GM19238 (cell line): ENCODE data around the gene FBLN2.
"Not testable (repeated sequence)": the region's sequence is repeated elsewhere in the genome, so short reads cannot be mapped to it uniquely, and the experiment has no call there.

ENCODE experiments used
- DNase-seq: peaks from one replicate; pipeline ENCODE4 v3.0.0; 2011; ENCODE audit warnings: low spot score; ENCODE audit not compliant: insufficient read length

Gene FBLN2

DNA sequence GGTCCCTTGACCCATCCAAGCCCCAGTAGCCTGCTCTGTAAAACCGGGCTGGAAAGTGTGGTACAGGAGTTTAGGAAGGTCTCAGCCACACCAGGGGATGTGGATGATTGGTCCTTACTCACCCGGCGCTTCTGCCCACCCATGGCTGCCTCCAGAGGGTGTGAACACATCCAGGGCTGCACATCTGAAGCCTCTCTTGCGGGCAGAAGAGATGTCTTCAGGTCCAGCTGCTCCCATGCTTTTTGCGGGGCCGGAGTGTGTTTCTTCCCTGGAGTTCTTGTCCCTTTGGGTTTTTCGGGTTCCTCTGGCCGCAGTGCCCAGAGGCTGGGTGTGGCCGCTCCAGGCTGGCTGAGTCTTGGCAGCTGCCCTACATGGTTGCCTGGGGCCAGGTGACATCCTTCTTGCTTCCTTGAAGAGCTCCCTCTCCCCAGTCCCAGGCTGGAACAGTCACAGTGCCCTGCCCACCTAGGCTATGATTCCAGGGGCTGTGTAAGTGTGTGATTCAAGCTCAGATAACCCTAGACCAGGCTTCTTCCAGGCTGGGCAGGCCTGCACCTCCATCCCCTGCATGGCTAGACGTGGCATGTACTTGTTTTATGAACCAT is 34.9 kb upstream of the FBLN2 start:
- no peak for DNase-seq

DNA sequence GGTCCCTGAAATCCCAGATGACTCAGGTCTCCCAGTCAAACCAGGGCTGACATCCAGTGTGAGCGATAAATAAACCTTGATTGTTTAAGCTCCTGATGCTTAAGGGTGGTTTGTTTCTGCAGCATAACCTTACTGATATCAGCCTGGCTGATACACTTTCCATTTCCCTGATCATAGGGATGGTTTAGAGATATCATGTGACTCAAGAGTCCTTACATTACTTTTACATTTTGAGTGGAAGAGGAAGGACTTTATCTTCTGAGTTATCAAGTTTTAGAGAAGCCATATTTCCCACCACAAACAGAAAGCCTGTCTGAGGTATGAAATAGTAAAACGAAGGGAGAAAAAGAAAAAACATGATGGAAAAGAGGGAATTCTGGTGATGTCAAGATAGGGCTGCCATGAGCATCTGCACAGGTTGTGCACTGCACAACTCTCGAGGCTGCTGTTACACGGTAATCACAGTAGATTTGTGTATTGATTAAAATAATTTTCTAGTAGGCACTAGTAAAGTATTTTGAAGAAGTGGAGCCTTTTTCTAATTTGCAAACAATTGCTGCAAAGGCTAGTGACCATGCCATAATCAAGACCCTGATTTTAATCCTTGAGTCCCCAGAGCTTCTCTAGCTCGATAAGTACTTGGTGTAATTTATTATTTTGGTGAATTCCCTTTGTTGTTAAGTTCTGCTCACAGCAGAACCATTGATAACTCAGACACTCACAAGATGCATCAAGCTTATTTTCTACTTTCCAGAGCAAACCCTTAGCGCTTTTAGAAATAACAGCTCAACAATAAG is 34.1 kb upstream of the FBLN2 start:
- no peak for DNase-seq

DNA sequence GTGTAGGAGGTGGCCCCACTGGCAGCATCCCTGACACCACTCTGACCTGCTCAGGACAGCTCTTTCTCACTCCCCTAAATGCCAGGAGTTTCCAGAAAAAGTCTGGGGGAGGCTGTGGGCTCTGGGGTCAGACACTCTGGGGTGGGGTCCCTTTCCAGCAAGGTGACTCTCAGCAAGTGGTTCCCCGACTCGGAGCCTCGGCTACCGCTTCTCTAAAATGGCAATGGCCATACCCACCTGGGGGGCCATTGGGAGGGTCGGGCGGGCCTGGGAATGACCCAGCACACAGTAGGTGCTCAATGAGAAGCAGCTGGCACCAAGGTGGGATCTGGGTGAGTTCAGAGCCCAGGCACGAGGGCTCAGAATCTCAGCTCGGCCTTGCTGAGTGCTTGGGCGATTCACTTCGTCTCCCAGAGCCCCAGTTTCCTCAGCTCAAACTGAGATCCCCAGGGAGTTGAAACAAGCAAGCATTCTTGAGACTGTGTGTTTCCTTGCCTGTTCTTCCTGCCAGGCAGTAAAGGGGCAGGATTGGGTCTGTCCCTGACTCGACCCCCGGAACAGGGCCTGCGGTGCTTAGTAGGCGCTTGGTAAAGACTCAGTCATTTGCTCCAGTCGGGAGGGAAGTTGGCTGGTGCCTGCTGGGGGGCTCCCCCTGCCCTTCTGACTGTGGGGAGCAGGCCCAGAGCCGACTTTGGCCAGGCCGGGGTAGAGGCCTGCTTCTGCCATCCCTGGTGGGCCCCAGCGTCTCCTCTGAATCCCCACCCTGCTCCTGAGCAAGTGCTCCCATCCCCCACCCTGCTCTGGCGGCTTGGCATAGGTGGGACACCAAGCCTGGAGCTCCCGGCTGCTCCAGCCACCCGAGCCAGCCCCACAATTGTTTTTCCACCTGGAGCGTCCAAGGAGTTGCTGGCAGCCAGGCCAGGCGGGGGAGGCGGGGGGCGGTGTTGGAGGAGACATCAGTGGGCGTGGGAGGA is 32.9 kb upstream of the FBLN2 start:
- no peak for DNase-seq

DNA sequence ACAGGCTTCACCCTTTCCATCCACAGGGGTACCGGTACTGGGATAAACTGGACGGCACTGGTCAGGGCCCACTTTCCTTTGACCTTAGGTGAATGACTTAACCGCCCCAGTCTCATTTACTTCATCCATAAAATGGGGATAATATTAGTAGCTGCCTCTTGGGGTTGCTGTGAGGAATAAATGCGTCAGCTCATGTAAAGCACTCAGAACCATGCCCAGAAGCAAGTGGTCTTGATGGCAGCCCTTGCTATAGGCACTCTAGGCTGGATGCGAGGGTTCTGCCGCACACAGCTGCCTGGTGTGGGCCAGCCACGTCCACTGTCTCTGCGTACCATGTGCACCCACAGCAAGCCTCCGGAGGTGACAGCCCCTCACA is 32.2 kb upstream of the FBLN2 start:
- no peak for DNase-seq

DNA sequence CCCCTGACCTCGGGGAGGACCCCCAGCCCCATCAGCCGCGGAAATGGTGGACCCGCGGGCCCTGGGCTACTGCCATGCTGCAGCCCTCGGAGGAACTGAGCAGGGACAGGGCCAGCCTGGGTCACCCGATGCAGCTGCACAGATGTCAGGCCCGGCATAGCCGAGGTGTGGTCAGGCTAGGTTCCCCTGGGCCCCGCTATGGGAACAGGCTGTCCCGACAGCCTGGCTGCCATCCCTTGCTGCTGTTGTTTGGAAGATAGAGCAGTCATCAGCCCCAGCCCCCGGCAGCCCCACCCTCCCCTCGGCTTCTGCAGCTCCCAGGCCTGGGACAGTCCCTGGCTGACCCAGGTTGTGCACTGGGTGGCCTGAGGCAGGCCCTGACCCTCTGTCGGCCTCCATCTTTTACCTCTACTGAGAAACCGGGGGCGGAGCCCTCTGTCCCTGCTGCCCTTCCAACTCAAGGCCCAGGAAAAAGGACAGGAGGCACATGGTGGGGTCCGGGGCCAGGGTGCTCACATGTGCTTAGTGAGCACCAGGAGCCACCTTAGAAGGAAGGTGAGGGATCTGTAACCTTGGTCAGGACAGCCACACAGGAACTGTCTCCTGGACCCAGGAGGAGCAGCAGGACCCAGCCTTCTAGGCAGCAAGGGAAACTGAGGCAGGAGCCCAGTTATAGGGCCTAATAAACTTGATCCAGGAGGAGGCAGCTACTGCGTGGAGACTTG is 31.5 kb upstream of the FBLN2 start:
- no peak for DNase-seq

DNA sequence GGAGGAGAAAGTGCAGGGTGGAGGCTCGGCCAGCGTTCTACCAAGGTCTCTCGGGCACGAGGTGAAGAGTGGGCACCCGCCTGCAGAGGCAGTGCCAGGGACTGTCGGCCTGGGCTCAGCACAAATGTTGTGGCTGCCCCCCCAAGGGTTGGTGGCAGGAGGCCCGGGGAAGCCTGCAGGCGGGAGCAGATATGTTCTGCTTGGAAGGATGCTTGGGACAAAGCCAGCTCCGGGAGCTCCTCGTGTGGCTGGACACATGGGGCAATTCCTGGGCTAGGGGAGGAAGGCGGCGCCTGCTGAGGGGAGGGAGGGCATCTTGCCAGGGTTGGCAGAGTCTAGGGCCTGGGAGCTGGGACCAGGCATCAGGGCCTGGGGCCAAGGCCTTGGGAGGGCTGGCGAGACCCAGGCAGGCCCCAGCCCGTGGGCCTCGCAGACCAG is 30.4 kb upstream of the FBLN2 start:
- DNase-seq = no peak

DNA sequence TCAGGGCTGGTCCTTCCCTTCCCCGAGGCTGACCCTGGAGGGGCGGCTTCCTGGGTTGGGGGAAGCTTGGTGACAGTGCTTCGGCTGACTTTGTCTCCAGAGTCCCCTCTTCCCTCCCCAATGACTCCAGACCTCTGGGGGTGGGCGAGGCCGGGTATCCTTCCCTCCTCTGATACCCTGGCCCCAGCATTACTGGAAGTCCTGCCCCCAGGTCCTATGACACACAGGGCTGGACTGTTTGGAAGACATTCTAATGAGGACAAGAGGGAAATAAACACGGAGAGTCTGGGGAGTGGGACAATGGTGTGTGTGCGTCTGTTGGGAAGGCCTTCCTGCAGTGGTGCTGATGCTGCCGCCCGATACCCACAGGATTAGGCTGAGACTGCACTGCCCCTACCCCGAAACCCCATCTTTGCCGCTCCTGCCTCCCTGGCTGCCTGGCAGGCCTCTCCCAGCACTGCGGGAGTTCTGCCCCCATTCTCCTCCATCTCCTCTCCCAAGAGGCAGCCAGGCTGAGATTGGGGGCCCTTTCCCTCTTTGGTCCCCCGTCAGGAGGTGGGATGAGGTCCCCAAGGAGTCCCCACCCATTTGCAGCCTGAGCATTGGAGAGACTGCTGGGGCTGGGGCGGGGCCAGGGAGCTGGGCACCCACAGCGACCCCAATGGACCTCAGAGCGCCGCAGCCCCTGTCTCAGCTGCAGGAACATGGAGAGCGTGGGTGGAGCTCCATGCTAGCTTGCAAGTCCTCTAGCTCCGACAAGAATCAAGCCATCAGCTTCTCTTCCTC is 29.7 kb upstream of the FBLN2 start:
- DNase-seq = no peak

DNA sequence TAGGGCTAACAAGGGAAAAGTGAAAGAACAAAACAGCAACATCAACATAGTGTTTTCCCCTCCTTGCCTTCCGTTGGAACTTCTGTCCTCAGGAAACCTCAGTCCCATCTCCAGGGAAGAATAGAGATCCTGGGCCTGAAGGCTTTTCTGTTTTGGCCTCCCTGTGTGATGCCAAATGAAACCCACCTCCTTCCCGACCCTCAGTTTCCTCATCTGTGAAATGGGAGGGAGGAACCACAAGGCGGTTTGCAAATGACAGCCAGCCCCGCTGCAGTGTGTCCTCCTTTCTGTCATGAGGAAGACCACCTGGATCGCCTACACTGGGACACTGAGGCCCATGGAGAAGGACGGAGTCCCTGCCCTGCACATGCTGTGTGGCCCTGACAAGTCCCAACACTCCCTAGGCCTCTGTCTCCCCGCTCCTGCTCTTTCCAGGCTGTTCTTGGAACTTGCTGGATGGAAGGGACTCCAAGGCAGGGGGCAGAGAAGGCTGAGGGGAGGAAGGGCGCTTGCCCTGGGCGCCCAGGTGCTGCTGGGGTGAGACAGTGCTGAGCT is 28.5 kb upstream of the FBLN2 start:
- DNase-seq = no peak

DNA sequence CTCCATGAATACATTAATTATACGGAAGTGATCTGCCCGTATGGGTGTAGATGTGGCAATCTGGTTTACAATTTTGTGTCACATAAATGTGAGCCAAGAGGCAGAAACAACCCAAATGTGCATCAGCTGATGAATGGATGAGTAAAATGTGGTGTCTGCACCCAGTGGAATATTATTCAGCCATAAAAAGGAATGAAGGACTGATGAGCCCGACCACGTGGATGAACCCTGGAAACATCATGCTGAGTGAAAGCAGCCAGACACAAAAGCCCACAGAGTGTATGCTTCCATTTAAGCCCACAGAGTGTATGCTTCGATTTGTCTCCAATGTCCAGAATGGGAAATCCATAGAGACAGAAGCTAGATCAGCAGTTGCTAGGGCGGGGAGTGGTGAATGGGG is 27.6 kb upstream of the FBLN2 start:
- DNase-seq = no peak

DNA sequence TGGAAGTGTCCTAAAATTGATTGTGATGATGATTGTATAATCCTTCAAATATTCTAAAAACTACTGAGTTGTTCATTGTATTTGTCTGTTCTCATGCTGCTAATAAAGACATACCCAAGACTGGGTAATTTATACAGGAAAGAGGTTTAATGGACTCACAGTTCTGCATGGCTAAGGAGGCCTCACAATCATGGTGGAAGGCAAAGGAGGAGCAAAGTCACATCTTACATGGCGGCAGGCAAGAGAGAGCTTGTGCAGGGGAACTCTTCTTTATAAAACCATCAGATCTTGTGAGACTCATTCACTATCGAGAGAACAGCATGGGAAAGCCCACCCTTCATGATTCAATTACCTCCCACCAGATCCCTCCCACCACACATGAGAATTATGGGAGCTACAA is 27.2 kb upstream of the FBLN2 start:
- DNase-seq = not testable (repeated sequence)

DNA sequence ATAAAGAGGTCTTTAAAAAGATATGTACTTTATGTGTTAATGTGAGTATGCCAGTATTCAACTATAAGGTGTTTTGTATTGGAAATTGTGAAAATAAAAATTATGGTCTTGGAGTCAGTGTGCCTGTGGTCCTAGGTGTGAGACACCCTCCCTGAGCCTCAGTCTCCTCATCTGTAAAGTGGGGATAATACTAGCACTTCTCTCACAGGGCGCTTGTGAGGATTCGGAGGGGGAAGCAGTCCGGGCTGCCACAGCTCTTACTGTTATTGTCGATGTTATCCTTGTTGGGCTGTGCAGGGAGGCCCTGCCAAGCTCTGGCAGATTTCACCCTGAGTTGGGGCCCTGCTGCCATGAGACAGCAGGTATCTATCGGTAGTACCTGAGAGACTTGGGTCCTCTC is 26.7 kb upstream of the FBLN2 start:
- DNase-seq = no peak

DNA sequence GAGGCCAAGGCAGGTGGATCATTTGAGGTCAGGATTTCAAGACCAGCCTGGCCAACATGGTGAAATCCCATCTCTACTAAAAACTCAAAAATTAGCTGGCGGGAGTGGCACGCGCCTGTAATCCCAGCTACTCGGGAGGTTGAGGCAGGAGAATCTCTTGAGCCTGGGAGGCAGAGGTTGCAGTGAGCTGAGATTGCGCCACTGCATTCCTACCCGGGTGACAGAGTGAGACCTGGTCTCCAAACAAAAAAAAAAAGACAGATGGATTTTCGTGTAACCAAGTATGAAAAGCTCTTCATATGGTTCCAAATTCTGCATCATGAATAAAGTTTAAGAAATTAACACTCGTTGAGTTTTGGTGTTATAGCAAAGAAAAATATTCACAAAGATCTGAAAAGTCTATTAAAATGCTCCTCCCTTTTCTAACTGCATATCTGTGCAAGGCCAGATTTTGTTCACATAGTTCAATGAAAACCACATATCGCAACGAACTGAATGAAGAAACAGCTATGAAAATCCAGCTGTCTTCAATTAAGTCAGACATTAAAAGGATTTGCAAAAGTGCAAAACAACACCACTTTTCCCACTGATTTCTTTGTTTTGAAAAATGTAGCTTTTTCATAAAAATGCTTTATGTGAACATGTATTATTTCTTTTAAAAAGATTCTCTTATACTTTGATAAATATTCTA is 23.8 kb upstream of the FBLN2 start:
- no peak for DNase-seq

DNA sequence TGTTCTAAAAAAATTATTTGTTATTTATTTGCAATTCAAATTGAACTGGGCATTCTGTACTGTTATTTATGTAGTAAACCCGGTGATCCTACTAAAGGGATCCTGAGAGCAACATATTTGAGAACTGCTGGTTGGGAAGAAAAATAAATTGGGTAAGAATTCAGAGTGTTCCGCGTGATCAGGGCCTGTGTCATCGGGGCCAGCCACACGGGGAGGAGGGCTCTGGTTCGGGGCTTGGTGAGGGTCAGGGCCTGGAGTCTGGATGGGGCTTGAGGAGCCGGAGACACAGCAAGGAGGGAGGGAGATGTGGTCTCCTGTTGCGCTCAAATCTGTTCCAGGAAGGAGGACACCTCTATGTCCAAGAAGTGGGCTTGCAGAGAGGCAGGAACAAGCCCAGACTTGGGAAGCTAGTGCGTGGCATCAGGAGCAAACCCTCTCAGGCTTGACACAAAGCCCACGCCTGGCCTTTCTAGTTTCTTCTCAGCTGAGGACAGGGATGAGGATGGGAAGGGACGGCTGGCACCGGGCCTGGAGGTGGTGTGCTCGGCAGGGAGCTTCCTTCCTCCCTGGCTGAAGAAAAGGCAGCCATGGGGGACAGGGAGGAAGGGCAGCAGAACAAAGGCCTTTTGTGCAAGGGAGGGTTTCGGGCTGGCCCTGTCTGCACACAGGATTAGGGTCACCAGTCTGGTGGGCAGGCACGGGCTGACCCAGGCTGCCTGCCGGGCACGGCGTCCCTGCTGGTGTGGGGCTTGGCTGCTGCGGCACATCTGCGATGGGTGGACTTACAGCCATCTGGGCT is 22.9 kb upstream of the FBLN2 start:
- no peak for DNase-seq

DNA sequence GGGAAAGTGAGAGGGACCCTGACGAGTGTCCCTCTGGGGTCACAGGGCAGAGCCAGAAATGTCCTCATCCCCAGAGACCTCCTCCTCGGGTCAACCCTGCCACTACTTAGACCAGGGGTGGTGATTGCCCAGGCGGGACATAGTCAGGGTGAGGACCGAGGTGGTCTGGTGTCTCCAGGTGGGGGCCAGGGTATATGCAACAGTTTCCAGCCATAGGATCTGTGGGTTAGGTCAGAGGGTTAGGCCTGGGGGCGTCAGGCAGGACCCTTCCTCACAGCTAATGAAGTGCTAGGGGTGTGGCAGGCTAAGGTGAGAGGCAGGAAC is 22.3 kb upstream of the FBLN2 start:
- DNase-seq = no peak

DNA sequence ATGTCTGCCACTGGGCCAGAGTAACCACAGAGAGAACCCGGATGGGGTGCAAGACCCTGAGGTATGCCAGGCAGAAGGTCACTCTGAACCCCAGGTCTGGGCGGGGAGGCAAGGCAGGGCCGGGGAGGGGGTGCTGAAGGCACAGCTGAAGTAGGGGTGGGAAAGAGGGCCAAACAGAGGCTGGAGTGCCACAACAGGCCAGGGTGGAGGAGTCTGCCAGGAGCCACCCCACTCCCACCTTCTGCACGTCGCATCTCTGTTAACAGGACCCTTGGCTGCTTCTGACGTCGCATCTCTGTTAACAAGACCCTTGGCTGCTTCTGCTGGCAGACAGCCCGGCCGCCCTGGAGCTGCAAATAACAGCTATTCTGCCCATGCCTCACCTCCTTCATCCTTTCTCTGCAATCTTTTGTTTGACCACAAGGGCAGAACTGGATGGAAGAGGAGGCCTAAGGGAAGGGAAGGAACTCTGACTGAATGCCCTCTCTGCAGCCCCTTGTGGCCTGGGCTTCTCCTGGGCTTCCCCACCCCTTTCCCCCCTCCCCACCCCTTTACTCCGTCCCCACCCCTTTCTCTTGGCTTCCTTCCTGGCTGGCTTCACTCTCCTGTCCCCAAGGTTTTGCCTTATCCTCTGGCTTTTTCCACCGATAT is 20.6 kb upstream of the FBLN2 start:
- no peak for DNase-seq

DNA sequence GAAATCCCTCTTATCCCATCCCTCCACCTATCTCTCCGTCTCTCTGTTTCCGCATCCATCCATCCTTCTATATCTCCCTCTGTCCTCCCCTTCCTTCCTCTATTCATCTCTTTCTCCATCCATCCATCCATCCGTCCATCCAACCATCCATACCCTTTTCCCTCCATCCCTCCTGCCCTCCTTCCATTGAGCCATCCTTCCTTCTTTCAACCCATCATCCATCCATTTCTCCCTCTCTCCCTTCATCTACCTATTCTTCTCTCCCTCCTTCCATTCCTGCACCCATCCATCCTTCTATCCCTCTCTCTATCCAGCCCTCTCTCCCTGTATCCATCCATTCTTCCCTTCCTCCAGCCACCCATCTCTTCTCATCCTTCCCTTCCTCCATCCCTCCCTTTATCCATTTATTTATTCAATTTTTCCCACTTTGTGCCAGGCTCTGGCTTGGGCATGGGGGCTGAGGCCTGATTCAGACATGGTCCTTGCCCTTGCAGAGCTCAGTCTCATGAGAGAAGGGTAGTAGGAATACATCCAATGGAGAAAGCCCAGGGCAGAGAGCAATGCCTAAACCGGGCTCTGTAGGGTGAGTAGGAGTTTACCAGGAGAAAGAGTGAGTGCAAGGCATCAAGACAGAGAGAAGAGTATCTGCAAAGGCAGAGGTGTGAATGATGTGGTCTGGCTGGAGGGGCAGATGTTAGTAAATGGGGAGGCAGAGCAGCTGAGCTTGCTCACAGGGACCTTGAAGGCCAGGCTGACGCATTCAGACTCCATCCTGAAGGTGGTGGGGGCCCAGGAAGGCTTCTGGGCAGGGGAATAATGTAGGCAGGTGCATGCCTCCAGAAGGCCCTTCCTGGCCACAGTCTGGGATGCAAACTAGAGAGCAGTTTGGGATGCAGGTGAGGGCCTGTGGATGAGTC is 19.5 kb upstream of the FBLN2 start:
- no peak for DNase-seq

DNA sequence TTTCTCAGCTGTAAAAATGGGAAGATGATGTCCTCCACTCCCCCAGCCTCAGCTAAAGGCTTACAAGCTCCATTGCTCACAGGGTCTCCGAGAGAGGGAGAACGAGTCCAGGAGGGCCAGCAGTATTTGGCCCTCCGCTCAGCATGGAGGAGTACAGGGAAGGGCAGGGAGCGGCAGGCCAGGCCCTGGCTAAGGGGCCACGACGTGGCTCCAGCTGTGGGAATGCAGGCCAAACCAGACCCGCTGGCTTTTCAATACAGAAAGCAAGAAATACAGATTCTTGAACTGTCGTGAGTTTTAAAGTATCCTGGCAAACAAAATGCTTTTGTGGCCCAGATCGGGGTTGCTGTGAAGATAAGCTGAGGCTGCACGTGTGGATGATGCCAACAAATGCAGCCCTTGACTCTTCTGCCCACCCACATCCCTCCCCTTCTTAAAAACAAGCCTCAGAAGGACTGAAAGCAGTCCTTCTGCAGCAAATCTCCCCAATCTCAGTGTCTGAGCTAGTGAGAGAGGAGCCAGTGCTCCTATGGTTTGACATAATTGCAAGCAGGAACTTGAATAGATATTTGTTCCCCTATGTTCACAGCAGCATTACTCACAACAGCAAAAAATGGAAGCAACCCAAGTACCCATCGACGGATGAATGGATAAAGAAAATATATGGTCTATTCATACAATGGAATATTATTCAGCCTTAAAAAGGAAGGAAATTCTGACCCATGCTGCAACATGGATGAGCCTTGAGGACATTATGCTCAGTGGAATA is 18.5 kb upstream of the FBLN2 start:
- no peak for DNase-seq
